H1 (cell line): Measurements from ENCODE around the gene EZH1. TPM values are rescaled to one million over a fixed set of nuclear protein-coding genes. Genes with fewer than 3 reads are reported as not detected.

ENCODE experiments used
- CTCF ChIA-PET: fragments of 300-600 bp; sonication (Branson Sonifier 250); formaldehyde crosslinking; loops from one replicate; lab custom pipeline; 2021; ENCODE audit not compliant: partially characterized antibody; lab: Charles Lee
- POLR2A ChIA-PET: fragments of 300-600 bp; sonication (Branson Sonifier 250); formaldehyde crosslinking; loops from one replicate; lab custom pipeline; 2021; ENCODE audit warnings: inconsistent platforms; ENCODE audit not compliant: partially characterized antibody; lab: Charles Lee
- DNase-seq, 2 experiments: peaks; one replicate each; pipeline versions ENCODE4 v3.0.0 to v3.0.0-alpha.2; 2010 to 2022; ENCODE audit warnings: low spot score in 2 of 2, low read depth in 1 of 2, mixed read lengths in 1 of 2
- FAIRE-seq: peaks from 2 replicates; lab custom pipeline; 2011; peaks lifted over from hg19 to GRCh38; lab: Jason Lieb, UNC
- H2AFZ ChIP-seq: 2 replicates; pipeline ENCODE4 v1.8.1; 2012; ENCODE audit warnings: low read length, inconsistent platforms
- H2AK5ac ChIP-seq: 2 replicates; pipeline ENCODE4 v1.6.1; 2013; ENCODE audit warnings: low read depth, low read length
- H2BK120ac ChIP-seq: replicated peaks from 2 replicates; pipeline ENCODE3; 2013; ENCODE audit warnings: low read depth, low read length, inconsistent platforms
- H2BK12ac ChIP-seq: 2 replicates; pipeline ENCODE4 v1.6.1; 2013; ENCODE audit warnings: low read depth, low read length
- H2BK15ac ChIP-seq: 2 replicates; pipeline ENCODE4 v1.6.1; 2013; ENCODE audit warnings: low read length
- H2BK20ac ChIP-seq: 2 replicates; pipeline ENCODE4 v1.6.1; 2013; ENCODE audit warnings: low read length
- H2BK5ac ChIP-seq: 2 replicates; pipeline ENCODE4 v1.6.1; 2013; ENCODE audit warnings: low read depth, low read length
- H3K14ac ChIP-seq: 2 replicates; pipeline ENCODE4 v1.6.1; 2013; ENCODE audit warnings: inconsistent platforms; ENCODE audit not compliant: insufficient read length
- H3K18ac ChIP-seq: 2 replicates; pipeline ENCODE4 v1.6.1; 2013; ENCODE audit warnings: low read length; ENCODE audit errors: extremely low read depth
- H3K23ac ChIP-seq: 2 replicates; pipeline ENCODE4 v1.6.1; 2013; ENCODE audit warnings: inconsistent platforms; ENCODE audit not compliant: insufficient read length
- H3K23me2 ChIP-seq: 2 replicates; pipeline ENCODE4 v1.6.1; 2013; ENCODE audit warnings: low read depth, low read length
- H3K27ac ChIP-seq: 2 replicates; pipeline ENCODE4 v1.6.1; 2011; ENCODE audit warnings: low read depth, low read length, inconsistent platforms
- H3K27me3 ChIP-seq, 4 experiments: replicated peaks in 1 of 4; 1 replicate in 1 of 4; 2 replicates in 3 of 4; pipeline versions ENCODE4 v1.6.1 to v1.8.1; 2011 to 2013; ENCODE audit warnings: low read length in 3 of 4, mild to moderate bottlenecking in 3 of 4, inconsistent platforms in 2 of 4, mixed read lengths in 2 of 4, moderate library complexity in 1 of 4; ENCODE audit not compliant: control insufficient read depth in 3 of 4, insufficient read depth in 3 of 4; ENCODE audit errors: extremely low read depth in 1 of 4
- H3K36me3 ChIP-seq, 4 experiments: 2 replicates each; pipeline versions ENCODE4 v1.6.1 to v1.8.1; 2011 to 2013; ENCODE audit warnings: mild to moderate bottlenecking in 4 of 4, low read length in 3 of 4, moderate library complexity in 2 of 4, control low read depth in 1 of 4, inconsistent platforms in 1 of 4; ENCODE audit not compliant: insufficient read depth in 4 of 4, control insufficient read depth in 2 of 4
- H3K4ac ChIP-seq: replicated peaks from 2 replicates; pipeline ENCODE3; 2013; ENCODE audit warnings: low read length, low read depth, mixed read lengths, inconsistent platforms; ENCODE audit not compliant: insufficient read length
- H3K4me1 ChIP-seq, 4 experiments: replicated peaks in 1 of 4; 1 replicate in 1 of 4; 2 replicates in 3 of 4; pipeline versions ENCODE4 v1.6.1 to v1.8.1; 2011 to 2013; ENCODE audit warnings: low read length in 3 of 4, inconsistent platforms in 2 of 4, mixed read lengths in 1 of 4; ENCODE audit not compliant: insufficient read depth in 4 of 4, control insufficient read depth in 3 of 4
- H3K4me2 ChIP-seq, 2 experiments: 2 replicates each; pipeline versions ENCODE4 v1.6.1 to v1.8.1; 2011 to 2013; ENCODE audit warnings: low read depth in 2 of 2, low read length in 2 of 2, control low read depth in 1 of 2, inconsistent platforms in 1 of 2, mild to moderate bottlenecking in 1 of 2; ENCODE audit not compliant: insufficient read depth in 1 of 2
- H3K4me3 ChIP-seq, 4 experiments: fragments of 200-600, 300-600 bp in 1 of 4; sonication (generic), shearing (Covaris generic), sonication (Bioruptor Twin) in 1 of 4; 2 replicates each; pipeline versions ENCODE4 v1.5.1 to v1.8.1; 2011 to 2016; ENCODE audit warnings: low read length in 4 of 4, low read depth in 3 of 4, control low read depth in 2 of 4, inconsistent platforms in 2 of 4, mild to moderate bottlenecking in 2 of 4, mixed read lengths in 1 of 4, moderate library complexity in 1 of 4; ENCODE audit not compliant: insufficient read depth in 2 of 4; ENCODE audit errors: extremely low read depth in 1 of 4
- H3K56ac ChIP-seq: replicated peaks from 2 replicates; pipeline ENCODE3; 2013; ENCODE audit warnings: low read depth, mild to moderate bottlenecking, mixed read lengths, low read length, inconsistent platforms; ENCODE audit not compliant: insufficient read length
- H3K79me1 ChIP-seq: 2 replicates; pipeline ENCODE4 v1.6.1; 2013; ENCODE audit warnings: low read depth, low read length, control low read depth
- H3K79me2 ChIP-seq, 2 experiments: 2 replicates each; pipeline versions ENCODE4 v1.6.1 to v1.8.1; 2012 to 2013; ENCODE audit warnings: low read length in 2 of 2, mild to moderate bottlenecking in 2 of 2, inconsistent platforms in 1 of 2; ENCODE audit not compliant: insufficient read depth in 2 of 2, control insufficient read depth in 1 of 2
- H3K9ac ChIP-seq, 4 experiments: replicated peaks in 1 of 4; 1 replicate in 1 of 4; 2 replicates in 3 of 4; pipeline versions ENCODE4 v1.6.1 to v1.8.1; 2011 to 2013; ENCODE audit warnings: low read depth in 3 of 4, low read length in 3 of 4, control low read depth in 2 of 4, mild to moderate bottlenecking in 2 of 4, moderate library complexity in 2 of 4, inconsistent platforms in 1 of 4; ENCODE audit errors: extremely low read depth in 1 of 4
- H3K9me3 ChIP-seq, 2 experiments: 2 replicates each; pipeline versions ENCODE4 v1.6.1 to v1.8.1; 2012 to 2013; ENCODE audit warnings: mild to moderate bottlenecking in 2 of 2, moderate library complexity in 2 of 2, control low read depth in 1 of 2, inconsistent platforms in 1 of 2, low read depth in 1 of 2, low read length in 1 of 2, mixed read lengths in 1 of 2; ENCODE audit not compliant: insufficient read depth in 2 of 2
- H4K20me1 ChIP-seq, 2 experiments: replicated peaks in 1 of 2; 2 replicates each; pipeline versions ENCODE3 to v1.8.1; 2011 to 2013; ENCODE audit warnings: inconsistent platforms in 2 of 2, low read length in 2 of 2, mild to moderate bottlenecking in 1 of 2; ENCODE audit not compliant: insufficient read depth in 2 of 2, control insufficient read depth in 1 of 2
- H4K5ac ChIP-seq: 2 replicates; pipeline ENCODE4 v1.6.1; 2013; ENCODE audit warnings: low read length, low read depth, mixed read lengths, inconsistent platforms; ENCODE audit not compliant: insufficient read length
- H4K8ac ChIP-seq: 2 replicates; pipeline ENCODE4 v1.8.0; 2013; ENCODE audit warnings: mild to moderate bottlenecking, moderate library complexity, low read length, inconsistent platforms; ENCODE audit not compliant: insufficient read depth; ENCODE audit errors: extremely low read depth
- H4K91ac ChIP-seq: replicated peaks from 2 replicates; pipeline ENCODE3; 2013; ENCODE audit warnings: low read length, mixed read lengths, inconsistent platforms; ENCODE audit not compliant: insufficient read length
- SRF ChIP-seq: IDR thresholded peaks from 2 replicates; pipeline ENCODE4 v1.6.1; 2011; ENCODE audit warnings: mild to moderate bottlenecking, low read depth, low read length, moderate library complexity
- WGBS, 2 experiments: shearing (Covaris generic) in 1 of 2; methylation state at CpG; one replicate each; pipeline versions ENCODE4 v1.1.6 to v1.1.7; 2013 to 2015; ENCODE audit warnings: low lambda C conversion rate in 2 of 2, mixed read lengths in 2 of 2, inconsistent platforms in 1 of 2, low coverage in 1 of 2, missing lambda C conversion rate in 1 of 2; ENCODE audit not compliant: insufficient replicate concordance in 2 of 2, insufficient coverage in 1 of 2, insufficient read length in 1 of 2; ENCODE audit errors: extremely low coverage in 1 of 2, missing lambda C conversion rate in 1 of 2; 5-methylcytosine and 5-hydroxymethylcytosine counted together
- polyA plus RNA-seq, 7 experiments: library from polyadenylated mRNA; depleted of rRNA in 3 of 7; stranded (reverse) in 5 of 7; unstranded in 2 of 7; fragments of >200 nt in 5 of 7; fragments of 200-250 nt in 2 of 7; gene quantifications; 1 replicate in 5 of 7; 2 replicates in 1 of 7; 4 replicates in 1 of 7; pipeline versions ENCODE4 v1.2.1 to v1.2.3, GENCODE V29; 2011 to 2013; ENCODE audit warnings: missing spikeins in 2 of 7, mixed read lengths in 2 of 7
- total RNA-seq: library from RNA; stranded (reverse); fragmentation: NEBNext Ultra II Directional; extraction: Animal tissue kit (Norgen Biotek cat#: 25700); gene quantifications from 2 replicates; pipeline ENCODE4 v1.2.1, GENCODE V29; 2021

Gene EZH1
- total and polyA plus RNA-seq, 2 of the 8 experiments (the other 6 are each of a cell fraction or from before 2014, with no cell fraction given): 17.4 to 20.8 TPM

GRCh38 chr17:42685831-42686230 lies 59.0 kb downstream of the EZH1 start:
- Histone ChIP-seq H3K27ac (no peak overlapping the region), H2BK20ac (no peak overlapping the region), H2AFZ (no peak overlapping the region), H3K4ac (no peak overlapping the region), H4K20me1 (peaks cover 0 to 7% of the 10 kb centered on the region in 2 experiments), H4K8ac (no peak overlapping the region), H4K5ac (no peak overlapping the region), H3K4me1 (peaks cover 0 to 12% (median 10%) of the 10 kb centered on the region in 4 experiments; a peak in 6 of 7 replicates), H3K79me1 (no peaks in the 10 kb centered on the region), H3K36me3 (peaks cover 0 to 4% (median 0%) of the 10 kb centered on the region in 4 experiments; a peak in 3 of 8 replicates), H3K79me2 (no peaks in the 10 kb centered on the region), H3K4me3 (no peak overlapping the region), H2BK5ac (no peak overlapping the region), H3K9ac (no peak overlapping the region), H3K56ac (no peak overlapping the region), H2BK120ac (no peak overlapping the region), H3K23me2 (peaks cover 14% of the 10 kb centered on the region; the same call in 1 of the 2 replicates), H2BK15ac (no peak overlapping the region), H2AK5ac (no peak overlapping the region), H3K23ac (no peak overlapping the region), H3K14ac (no peak overlapping the region), H3K4me2 (no peak overlapping the region), H3K27me3 (peaks cover 0 to 20% (median 15%) of the 10 kb centered on the region in 4 experiments; a peak in 5 of 7 replicates), H2BK12ac (no peak overlapping the region), H4K91ac (no peak overlapping the region), H3K9me3 (no peaks in the 10 kb centered on the region), H3K18ac (no peak overlapping the region)
- CTCF ChIA-PET: interaction anchor here (0.6 to 3.4 kb wide), 5 partner anchors 8 to 108 kb away, joined by 3 to 15 read pairs (median 4); partner anchors contain the start of gene PSMC3IP
- no peak for TF ChIP-seq SRF
- FAIRE-seq (no peak), DNase-seq (no peak)
- WGBS, 2 experiments: 94% methylated on average over 14 of the region's 14 CpGs; no CpG with 5 or more reads in 1 of the 2 experiments
- POLR2A ChIA-PET: interaction anchor here (0.8 to 1.3 kb wide), 2 partner anchors 8 to 150 kb away, joined by 3 to 4 read pairs; partner anchors contain the start of gene NAGLU
